ENCODE results near the gene DNAJB1.

DNAJB1 gene

GRCh38 chr19:14495672-14496028, 22.5 kb downstream of the DNAJB1 start:
- no peak for DNase-seq

- no peak for DNase-seq
Observed at GRCh38 chr19:14494910-14495671, 23.1 kb downstream of the DNAJB1 start.

DNA sequence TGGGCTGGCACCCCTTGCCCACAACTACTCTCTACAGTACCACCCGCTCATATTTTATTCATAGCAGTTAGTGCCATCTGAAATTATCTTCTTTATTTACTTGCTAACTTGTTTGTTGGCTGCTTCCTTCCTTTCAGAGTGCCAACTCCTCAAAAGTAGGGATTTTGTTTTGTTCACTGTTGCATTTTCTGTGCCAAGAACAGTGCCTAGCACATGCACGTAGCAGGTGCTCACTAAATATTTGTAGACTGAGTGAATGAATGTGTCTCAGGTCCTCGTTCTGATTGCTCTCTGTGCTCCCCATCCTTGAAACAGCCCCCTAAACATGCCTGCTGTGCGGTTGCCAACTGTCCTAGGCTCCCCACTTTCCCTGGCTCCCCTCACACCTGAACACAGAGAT, 23.8 kb downstream of the DNAJB1 start:
- no peak for DNase-seq

GRCh38 chr19:14492756-14493337, 25.4 kb downstream of the DNAJB1 start:
- DNase-seq, result no peak

GRCh38 chr19:14487370-14488125, 30.6 kb downstream of the DNAJB1 start:
- DNase-seq, result no peak

GRCh38 chr19:14482172-14482941, 35.8 kb downstream of the DNAJB1 start:
- no peak for DNase-seq

GRCh38 chr19:14480700-14481079, 37.5 kb downstream of the DNAJB1 start:
- no peak for DNase-seq

DNA sequence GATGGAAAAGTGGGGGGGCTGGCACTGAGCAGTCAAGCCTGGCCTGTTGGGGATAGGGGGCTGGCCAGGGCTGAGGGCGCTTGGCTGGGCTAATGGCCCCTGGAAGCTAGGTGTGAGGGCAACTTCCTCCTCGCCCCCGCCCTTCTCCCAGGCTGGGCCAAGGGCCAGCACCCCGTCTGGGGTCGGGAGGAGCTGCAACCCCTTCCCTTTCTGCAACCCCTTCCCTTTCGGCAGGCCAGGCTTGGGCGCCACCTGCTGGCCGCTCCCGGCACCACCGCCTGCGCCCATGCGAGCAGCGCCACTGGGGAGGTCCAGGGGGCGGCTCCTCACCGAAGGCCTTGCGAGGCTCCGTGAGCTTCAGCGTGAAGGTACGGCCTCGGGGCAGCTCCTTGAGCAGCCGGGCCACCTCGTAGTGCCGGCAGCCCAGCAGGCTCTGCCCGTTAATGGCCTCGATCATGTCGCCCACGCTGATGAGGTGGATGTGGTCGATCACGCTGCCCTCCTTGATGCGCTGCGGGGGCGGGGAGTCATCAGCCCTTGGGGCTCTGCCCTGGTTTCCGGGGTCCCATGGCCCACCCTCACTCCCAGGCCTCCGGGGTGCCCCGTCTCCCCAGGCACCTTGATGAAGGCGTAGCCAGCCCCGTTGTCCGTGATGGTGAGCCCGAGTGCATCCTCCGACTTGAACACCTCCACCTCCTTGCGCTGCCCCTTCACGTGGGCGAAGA, 38.1 kb downstream of the DNAJB1 start:
- peak; percentile 52 to 69 for DNase-seq

DNA sequence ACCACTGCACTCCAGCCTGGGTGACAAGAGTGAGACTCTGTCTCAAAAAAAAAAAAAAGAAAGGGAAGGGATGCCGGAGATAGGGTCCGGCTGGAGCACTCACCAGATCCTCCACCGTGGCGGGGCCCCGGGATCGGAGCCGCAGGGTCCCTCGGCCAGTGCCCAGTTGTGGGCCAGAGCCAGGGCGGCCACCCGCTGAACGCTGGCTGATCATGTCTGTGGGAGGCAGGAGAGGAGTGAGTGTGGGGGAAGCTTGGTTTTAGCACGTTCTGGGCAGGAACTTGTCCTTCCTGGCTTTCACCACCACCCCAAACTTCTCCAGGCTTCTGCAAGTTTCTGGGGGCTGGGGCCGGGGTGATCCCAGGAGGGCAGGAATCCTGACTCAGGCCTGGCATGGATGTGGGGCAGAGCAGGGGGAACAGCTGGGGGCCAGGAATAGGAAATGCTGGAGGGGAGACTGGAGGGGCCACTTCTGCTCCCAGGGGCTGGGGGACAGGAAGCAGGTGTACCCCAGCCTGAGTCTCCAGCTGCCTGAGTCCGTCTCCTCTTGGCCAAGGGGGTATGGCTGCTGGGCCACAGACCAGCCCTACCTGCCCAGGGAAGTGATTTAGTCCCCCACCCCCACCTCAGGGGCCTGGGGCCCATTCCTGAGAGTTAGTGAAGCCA, 38.8 kb downstream of the DNAJB1 start:
- DNase-seq, result no peak

GRCh38 chr19:14478113-14478545, 40.1 kb downstream of the DNAJB1 start:
- DNase-seq, result no peak

DNA sequence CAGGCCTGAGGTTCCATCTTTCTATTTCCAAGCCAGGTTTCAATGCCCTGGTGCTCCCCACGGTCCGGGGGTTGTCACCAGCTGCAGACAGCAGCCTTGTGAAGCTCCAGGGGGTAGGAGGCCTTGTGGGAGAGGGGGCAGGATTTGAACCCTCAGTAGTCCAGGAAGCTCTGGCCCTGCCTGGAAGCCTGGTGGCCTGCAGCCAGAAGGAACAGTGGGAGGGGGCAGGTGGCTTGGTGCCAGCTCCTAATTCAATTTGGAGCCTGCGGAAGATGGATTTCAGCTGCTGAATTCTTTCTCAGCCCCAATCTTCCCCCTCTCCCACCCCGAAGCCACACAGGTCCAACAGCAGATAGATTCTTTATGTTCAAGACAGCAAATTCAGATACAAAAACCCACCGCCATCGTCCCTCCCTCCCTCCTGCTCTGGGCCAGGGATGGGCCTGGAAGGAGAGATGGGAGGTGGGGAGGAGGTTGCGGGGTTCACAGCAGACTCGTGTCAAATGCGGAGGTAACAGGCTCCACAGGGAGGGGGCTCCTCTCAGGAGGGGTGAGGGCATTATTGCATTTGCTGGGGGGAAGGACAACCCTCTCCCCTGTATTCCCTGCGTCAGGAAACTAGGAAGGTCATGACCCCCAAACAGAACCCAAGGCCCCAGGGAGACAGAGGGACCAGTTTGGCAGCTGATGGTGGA, 40.6 kb downstream of the DNAJB1 start:
- DNase-seq, result no peak

DNA sequence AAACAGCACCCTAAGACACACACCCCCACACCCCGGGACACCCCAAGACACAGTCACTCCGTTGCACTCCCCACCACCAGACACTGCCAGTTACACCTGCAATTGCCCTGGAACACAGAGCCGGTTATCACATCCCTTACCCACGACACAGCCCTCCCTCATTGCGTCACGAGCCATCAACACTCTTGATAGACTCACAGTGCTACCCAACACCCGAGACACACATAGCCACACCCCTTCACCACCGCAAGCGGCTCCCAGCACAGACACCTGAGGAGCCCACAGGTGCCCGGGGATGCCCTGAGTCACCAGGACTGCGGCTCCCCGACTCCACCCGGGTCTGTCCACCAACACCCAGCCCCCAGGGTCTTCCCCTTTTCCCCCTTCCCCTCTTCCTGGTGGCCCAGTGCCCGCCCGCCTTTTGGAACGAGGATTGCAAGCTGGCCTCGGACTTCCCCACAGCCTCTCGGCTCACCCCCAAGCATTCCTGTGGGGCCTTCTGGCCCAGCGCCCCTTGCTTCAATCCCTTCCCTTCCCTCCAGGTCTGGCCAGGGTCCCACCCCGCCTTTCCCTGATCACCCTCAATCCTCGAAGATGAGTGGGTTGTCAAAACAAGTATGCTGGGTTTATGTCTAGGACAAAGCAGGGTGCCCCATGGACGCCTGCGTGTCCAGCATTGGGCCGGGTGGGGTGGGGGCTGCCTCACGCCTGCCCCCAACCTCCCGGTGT, 41.4 kb downstream of the DNAJB1 start:
- no peak for DNase-seq

GRCh38 chr19:14476327-14476672, 41.9 kb downstream of the DNAJB1 start:
- no peak for DNase-seq

GRCh38 chr19:14475251-14476073, 42.7 kb downstream of the DNAJB1 start, which contains the start of gene PTGER1:
Gene PTGER1 (minus strand): TSS chr19:14475354. CDS start chr19:14474320, 1,034 bp downstream.
- no peak for DNase-seq

DNA sequence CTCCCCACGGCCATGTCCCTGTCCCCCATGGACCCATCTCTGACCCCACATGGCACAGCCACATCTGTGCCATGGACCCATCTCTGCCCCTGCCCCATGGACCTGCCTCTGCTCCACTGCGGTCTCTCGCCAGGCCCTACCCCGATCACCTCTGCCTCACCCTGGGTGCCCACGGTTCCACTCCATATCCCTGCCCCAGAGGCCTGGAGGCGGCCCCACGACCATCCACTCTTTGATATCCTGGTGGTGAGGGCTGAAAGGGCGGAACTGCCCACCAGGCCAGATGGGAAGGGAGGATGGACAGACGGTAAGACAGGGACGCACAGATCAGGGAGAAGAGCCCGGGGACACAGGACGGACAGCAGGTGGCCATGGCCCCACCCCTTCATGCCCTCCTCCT, 43.4 kb downstream of the DNAJB1 start:
- no peak for DNase-seq

- no peak for DNase-seq
Observed at GRCh38 chr19:14473978-14474578, 44.1 kb downstream of the DNAJB1 start.

GRCh38 chr19:14473073-14473977, 44.9 kb downstream of the DNAJB1 start:
- no peak for DNase-seq
